Measurements from ENCODE around the gene ITIH1. TPM values are rescaled to one million over a fixed set of nuclear protein-coding genes. Genes with fewer than 3 reads are reported as not detected.

The ITIH1 gene
- total and polyA plus RNA-seq, 2 experiments from 2014 or later: not detected

DNA sequence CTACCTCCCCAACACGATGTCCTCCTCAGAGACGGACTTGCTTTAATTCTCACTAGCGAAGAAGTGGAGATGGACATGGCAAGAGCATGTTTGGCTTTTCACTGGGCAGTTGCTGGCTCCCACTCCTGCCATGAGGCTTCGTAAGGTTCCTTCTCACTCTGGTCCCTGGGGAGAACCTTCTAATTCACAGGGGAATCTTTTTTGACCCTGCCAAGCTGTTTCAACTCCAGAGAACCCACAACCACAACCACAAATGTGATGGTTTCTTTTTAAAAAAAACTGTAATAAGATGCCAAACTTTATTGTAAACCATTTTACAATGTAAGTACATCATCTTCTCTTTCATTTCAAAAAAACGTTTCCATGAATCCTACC lies 59.1 kb downstream of the ITIH1 start (continued):
- TF ChIP-seq, protein P1, sequence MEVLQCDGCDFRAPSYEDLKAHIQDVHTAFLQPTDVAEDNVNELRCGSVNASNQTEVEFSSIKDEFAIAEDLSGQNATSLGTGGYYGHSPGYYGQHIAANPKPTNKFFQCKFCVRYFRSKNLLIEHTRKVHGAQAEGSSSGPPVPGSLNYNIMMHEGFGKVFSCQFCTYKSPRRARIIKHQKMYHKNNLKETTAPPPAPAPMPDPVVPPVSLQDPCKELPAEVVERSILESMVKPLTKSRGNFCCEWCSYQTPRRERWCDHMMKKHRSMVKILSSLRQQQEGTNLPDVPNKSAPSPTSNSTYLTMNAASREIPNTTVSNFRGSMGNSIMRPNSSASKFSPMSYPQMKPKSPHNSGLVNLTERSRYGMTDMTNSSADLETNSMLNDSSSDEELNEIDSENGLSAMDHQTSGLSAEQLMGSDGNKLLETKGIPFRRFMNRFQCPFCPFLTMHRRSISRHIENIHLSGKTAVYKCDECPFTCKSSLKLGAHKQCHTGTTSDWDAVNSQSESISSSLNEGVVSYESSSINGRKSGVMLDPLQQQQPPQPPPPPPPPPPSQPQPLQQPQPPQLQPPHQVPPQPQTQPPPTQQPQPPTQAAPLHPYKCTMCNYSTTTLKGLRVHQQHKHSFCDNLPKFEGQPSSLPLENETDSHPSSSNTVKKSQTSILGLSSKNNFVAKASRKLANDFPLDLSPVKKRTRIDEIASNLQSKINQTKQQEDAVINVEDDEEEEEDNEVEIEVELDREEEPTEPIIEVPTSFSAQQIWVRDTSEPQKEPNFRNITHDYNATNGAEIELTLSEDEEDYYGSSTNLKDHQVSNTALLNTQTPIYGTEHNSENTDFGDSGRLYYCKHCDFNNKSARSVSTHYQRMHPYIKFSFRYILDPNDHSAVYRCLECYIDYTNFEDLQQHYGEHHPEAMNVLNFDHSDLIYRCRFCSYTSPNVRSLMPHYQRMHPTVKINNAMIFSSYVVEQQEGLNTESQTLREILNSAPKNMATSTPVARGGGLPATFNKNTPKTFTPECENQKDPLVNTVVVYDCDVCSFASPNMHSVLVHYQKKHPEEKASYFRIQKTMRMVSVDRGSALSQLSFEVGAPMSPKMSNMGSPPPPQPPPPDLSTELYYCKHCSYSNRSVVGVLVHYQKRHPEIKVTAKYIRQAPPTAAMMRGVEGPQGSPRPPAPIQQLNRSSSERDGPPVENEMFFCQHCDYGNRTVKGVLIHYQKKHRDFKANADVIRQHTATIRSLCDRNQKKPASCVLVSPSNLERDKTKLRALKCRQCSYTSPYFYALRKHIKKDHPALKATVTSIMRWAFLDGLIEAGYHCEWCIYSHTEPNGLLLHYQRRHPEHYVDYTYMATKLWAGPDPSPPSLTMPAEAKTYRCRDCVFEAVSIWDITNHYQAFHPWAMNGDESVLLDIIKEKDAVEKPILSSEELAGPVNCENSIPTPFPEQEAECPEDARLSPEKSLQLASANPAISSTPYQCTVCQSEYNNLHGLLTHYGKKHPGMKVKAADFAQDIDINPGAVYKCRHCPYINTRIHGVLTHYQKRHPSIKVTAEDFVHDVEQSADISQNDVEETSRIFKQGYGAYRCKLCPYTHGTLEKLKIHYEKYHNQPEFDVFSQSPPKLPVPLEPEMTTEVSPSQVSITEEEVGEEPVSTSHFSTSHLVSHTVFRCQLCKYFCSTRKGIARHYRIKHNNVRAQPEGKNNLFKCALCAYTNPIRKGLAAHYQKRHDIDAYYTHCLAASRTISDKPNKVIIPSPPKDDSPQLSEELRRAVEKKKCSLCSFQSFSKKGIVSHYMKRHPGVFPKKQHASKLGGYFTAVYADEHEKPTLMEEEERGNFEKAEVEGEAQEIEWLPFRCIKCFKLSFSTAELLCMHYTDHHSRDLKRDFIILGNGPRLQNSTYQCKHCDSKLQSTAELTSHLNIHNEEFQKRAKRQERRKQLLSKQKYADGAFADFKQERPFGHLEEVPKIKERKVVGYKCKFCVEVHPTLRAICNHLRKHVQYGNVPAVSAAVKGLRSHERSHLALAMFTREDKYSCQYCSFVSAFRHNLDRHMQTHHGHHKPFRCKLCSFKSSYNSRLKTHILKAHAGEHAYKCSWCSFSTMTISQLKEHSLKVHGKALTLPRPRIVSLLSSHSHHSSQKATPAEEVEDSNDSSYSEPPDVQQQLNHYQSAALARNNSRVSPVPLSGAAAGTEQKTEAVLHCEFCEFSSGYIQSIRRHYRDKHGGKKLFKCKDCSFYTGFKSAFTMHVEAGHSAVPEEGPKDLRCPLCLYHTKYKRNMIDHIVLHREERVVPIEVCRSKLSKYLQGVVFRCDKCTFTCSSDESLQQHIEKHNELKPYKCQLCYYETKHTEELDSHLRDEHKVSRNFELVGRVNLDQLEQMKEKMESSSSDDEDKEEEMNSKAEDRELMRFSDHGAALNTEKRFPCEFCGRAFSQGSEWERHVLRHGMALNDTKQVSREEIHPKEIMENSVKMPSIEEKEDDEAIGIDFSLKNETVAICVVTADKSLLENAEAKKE (CRISPR knock-in tag; IDR thresholded peaks at IDR 0.05): no peak
- no peak for TF ChIP-seq NANOG (IDR thresholded peaks at IDR 0.05; ENCODE audit: borderline replicate concordance)
- no peak for TF ChIP-seq STAT1 (IDR thresholded peaks at IDR 0.05; ENCODE audit: unreplicated experiment)
- TF ChIP-seq, protein P2, sequence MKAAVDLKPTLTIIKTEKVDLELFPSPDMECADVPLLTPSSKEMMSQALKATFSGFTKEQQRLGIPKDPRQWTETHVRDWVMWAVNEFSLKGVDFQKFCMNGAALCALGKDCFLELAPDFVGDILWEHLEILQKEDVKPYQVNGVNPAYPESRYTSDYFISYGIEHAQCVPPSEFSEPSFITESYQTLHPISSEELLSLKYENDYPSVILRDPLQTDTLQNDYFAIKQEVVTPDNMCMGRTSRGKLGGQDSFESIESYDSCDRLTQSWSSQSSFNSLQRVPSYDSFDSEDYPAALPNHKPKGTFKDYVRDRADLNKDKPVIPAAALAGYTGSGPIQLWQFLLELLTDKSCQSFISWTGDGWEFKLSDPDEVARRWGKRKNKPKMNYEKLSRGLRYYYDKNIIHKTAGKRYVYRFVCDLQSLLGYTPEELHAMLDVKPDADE (IDR thresholded peaks at IDR 0.05): no peak

DNA sequence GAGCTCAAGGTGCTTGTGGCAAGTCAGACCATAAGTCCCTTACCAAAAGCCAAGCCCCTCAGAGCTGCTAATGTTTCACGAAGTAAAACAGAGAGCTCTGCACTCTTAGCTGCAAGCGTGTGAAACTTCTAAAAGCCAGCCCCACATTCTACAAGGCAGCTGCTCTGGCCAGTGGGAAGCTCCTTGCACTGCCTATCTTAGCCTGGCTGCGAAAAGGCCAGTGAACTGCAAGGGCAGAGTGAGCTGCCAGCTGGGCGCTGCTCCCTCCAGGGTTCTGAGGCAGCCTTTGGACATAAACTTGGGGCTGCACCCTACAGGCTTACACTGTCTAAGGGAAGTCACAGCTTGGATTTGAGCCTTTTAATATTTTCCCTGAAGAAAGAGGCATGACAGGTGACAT lies 59.6 kb downstream of the ITIH1 start:
- Histone ChIP-seq H3K4me2 (no peak overlapping the region), H3K4me1 (ENCODE audit: insufficient read depth) (no peaks in the 10 kb centered on the region), H3K79me2 (replicated peaks; ENCODE audit: insufficient read depth) (no peaks in the 10 kb centered on the region), H2AFZ (no peak overlapping the region), H3K4me3 (no peak overlapping the region), H3K27ac (ENCODE audit: low read depth) (no peak overlapping the region), H3K27me3 (ENCODE audit: insufficient read depth) (no peaks in the 10 kb centered on the region), H3K36me3 (ENCODE audit: insufficient read depth) (no peaks in the 10 kb centered on the region; the same call in 1 of the 2 replicates), H3K9me2 (ENCODE audit: insufficient read depth) (no peaks in the 10 kb centered on the region), H3F3A (replicated peaks; ENCODE audit: low read depth) (no peaks in the 10 kb centered on the region), H4K20me1 (replicated peaks; ENCODE audit: insufficient read depth) (no peaks in the 10 kb centered on the region)
- Mint-ChIP-seq H3K36me3 (ENCODE audit: low read depth) (peaks cover 9% of the 10 kb centered on the region; the same call in 2 of the 3 replicates), H3K27ac (no peak overlapping the region), H3K4me1 (peaks cover 23% of the 10 kb centered on the region), H3K4me3 (no peak overlapping the region), H3K27me3 (ENCODE audit: insufficient read depth, low read depth, poor library complexity) (peaks cover 16% of the 10 kb centered on the region), H3K9me3 (no peaks in the 10 kb centered on the region)
- no peak for ATAC-seq
- DNase-seq (ENCODE audit: low spot score): no peak
- TF ChIP-seq ZNF114 (CRISPR knock-in tag; IDR thresholded peaks at IDR 0.05) (no peak), ZNF331 (CRISPR knock-in tag; IDR thresholded peaks at IDR 0.05; ENCODE audit: low read depth) (no peak), EZH2 (IDR thresholded peaks at IDR 0.05; ENCODE audit: low read depth, unreplicated experiment) (no peak), EZH2phosphoT487 (IDR thresholded peaks at IDR 0.05; ENCODE audit: unreplicated experiment) (no peak), JUNB (IDR thresholded peaks at IDR 0.05; ENCODE audit: unreplicated experiment) (no peak), STAT1 (IDR thresholded peaks at IDR 0.05; ENCODE audit: unreplicated experiment) (no peak), NANOG (IDR thresholded peaks at IDR 0.05; ENCODE audit: borderline replicate concordance) (no peak)
- TF ChIP-seq, protein P3, sequence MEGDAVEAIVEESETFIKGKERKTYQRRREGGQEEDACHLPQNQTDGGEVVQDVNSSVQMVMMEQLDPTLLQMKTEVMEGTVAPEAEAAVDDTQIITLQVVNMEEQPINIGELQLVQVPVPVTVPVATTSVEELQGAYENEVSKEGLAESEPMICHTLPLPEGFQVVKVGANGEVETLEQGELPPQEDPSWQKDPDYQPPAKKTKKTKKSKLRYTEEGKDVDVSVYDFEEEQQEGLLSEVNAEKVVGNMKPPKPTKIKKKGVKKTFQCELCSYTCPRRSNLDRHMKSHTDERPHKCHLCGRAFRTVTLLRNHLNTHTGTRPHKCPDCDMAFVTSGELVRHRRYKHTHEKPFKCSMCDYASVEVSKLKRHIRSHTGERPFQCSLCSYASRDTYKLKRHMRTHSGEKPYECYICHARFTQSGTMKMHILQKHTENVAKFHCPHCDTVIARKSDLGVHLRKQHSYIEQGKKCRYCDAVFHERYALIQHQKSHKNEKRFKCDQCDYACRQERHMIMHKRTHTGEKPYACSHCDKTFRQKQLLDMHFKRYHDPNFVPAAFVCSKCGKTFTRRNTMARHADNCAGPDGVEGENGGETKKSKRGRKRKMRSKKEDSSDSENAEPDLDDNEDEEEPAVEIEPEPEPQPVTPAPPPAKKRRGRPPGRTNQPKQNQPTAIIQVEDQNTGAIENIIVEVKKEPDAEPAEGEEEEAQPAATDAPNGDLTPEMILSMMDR (conservative IDR thresholded peaks at IDR 0.05; ENCODE audit: low read depth in 2 of 2): no peak
- TF ChIP-seq, protein P4, sequence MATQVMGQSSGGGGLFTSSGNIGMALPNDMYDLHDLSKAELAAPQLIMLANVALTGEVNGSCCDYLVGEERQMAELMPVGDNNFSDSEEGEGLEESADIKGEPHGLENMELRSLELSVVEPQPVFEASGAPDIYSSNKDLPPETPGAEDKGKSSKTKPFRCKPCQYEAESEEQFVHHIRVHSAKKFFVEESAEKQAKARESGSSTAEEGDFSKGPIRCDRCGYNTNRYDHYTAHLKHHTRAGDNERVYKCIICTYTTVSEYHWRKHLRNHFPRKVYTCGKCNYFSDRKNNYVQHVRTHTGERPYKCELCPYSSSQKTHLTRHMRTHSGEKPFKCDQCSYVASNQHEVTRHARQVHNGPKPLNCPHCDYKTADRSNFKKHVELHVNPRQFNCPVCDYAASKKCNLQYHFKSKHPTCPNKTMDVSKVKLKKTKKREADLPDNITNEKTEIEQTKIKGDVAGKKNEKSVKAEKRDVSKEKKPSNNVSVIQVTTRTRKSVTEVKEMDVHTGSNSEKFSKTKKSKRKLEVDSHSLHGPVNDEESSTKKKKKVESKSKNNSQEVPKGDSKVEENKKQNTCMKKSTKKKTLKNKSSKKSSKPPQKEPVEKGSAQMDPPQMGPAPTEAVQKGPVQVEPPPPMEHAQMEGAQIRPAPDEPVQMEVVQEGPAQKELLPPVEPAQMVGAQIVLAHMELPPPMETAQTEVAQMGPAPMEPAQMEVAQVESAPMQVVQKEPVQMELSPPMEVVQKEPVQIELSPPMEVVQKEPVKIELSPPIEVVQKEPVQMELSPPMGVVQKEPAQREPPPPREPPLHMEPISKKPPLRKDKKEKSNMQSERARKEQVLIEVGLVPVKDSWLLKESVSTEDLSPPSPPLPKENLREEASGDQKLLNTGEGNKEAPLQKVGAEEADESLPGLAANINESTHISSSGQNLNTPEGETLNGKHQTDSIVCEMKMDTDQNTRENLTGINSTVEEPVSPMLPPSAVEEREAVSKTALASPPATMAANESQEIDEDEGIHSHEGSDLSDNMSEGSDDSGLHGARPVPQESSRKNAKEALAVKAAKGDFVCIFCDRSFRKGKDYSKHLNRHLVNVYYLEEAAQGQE (IDR thresholded peaks at IDR 0.05; ENCODE audit: unreplicated experiment): no peak
